Ovary (tissue), 9 donors: ENCODE measurements around the gene CD151. TPM values are rescaled to one million over a fixed set of nuclear protein-coding genes. Genes with fewer than 3 reads are reported as not detected.

Experiments used
- DNase-seq, 5 donors: peaks; one replicate each; pipeline ENCODE4 v3.0.0-alpha.2; 2019 to 2020
- H3K27ac ChIP-seq, 2 donors: fragments of 200-600 bp; one replicate each; pipeline versions ENCODE4 v1.5.1 to v1.8.0; 2019 to 2022
- H3K27me3 ChIP-seq: fragments of 200-600 bp; one replicate; pipeline ENCODE4 v1.8.0; 2022
- H3K36me3 ChIP-seq: fragments of 200-600 bp; sonication (generic); one replicate; pipeline ENCODE4 v1.5.1; 2019
- H3K4me1 ChIP-seq: one replicate; pipeline ENCODE4 v1.8.1; 2013; ENCODE audit warnings: mild to moderate bottlenecking, moderate library complexity; ENCODE audit not compliant: insufficient read depth
- H3K4me3 ChIP-seq: fragments of 200-600 bp; sonication (generic); one replicate; pipeline ENCODE4 v1.5.1; 2017
- H3K9me3 ChIP-seq, 2 donors: fragments of 200-600 bp in 1 of 2; sonication (generic) in 1 of 2; one replicate each; pipeline versions ENCODE4 v1.5.1 to v1.8.1; 2013 to 2019; ENCODE audit warnings: mild to moderate bottlenecking in 1 of 2, moderate library complexity in 1 of 2
- EP300 ChIP-seq: sonication (generic); formaldehyde crosslinking; IDR thresholded peaks from one replicate; pipeline ENCODE4 v1.6.1; 2017; ENCODE audit warnings: antibody characterized with exemption
- POLR2A ChIP-seq: fragments of 450-650 bp; IDR thresholded peaks from one replicate; pipeline ENCODE4 v1.6.1; 2017; ENCODE audit warnings: antibody characterized with exemption, mild to moderate bottlenecking, moderate library complexity
- WGBS, 3 donors: extraction: QIAGEN DNeasy Blood & Tissue Kit in 1 of 3; methylation state at CpG; one replicate each; pipeline versions ENCODE4 v1.1.5 to v1.1.7; 2013 to 2017; 5-methylcytosine and 5-hydroxymethylcytosine counted together
- intact Hi-C, 4 donors: fragments of 100-400 bp; cut with DNase I; formaldehyde crosslinking; loops; one replicate each; pipeline versions ENCODE4 v1.11.0 to v1.15.1; 2022 to 2023
- polyA plus RNA-seq, 2 donors: library from polyadenylated mRNA; stranded (reverse); fragments of 200-250 nt in 1 of 2; fragments of 350-450 nt in 1 of 2; fragmentation: Illumina TruSeq in 1 of 2; extraction: RNeasy Lipid Tissue Mini Kit (QIAGEN cat#74804) in 1 of 2; gene quantifications; one replicate each; pipeline ENCODE4 v1.2.3, GENCODE V29; 2013 to 2014
- total RNA-seq, 7 donors: library from RNA; depleted of rRNA in 2 of 7; stranded (reverse); fragments of >200 nt in 2 of 7; fragmentation: NEBNext Ultra II Directional in 3 of 7; extraction: Animal tissue kit (Norgen Biotek cat#: 25700) in 3 of 7; gene quantifications; one replicate each; pipeline versions ENCODE4 v1.1.0 to v1.2.4, GENCODE V29; 2016 to 2023
- TF ChIP-seq, protein P1 (sequence below), 3 donors: fragments of 450-650 bp in 2 of 3; fragments of 200-600 bp in 1 of 3; IDR thresholded peaks; one replicate each; pipeline versions ENCODE4 v1.5.1 to v1.8.0; 2016 to 2022; ENCODE audit warnings: antibody characterized with exemption in 3 of 3, mild to moderate bottlenecking in 1 of 3
- donor health status: DM: no; HTN: no; CAD: no; lungs with moderate emphysema.
- donor health status: DM: no; HTN: no; CAD: no.
- donor health status: Bipolar disorder and iron deficiency.
- donor health status: DM: yes; HTN: yes; CAD: no.
- donor health status: DM: no; HTN: no; CAD: no.
- donor health status: DM: yes; HTN: yes; CAD: no.

Gene CD151
- total and polyA plus RNA-seq, 9 donors: 32.9 to 243 (median 168) TPM

DNA sequence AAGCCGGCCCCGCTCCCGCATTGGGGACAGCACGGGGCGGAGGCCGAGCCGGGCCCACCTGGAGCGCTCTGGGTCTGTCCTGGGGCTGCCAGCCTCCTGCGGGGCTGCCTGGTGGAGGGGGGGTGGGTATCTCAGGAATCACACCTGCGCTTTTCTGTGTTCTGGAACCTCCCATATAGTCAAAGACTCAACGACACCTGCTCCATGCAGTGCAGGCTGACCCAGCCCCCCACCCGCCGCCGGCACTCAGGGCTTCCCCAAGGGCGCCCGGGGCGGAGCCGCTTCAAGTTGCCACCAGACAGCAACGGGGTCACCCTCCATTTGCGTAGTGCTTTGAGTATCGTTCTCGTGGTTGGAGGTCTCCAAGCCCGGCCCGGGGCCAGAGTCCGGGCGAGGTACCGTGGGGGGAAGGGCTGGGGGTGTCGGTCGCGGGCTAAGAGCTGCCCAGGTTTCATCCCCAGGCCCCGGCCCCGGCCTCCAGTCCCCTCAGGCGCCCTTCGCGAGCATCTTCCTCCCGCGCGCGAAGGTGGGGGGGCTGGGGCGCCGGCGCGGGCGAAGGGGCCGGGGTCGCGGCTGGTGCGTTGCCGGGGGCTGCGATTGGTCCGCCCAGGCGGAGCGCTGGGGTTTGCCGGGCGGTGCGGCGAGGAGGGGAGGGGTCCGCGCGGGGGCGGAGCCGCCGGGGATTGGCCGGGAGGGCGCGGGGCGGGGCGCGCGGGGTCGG, 16.5 kb downstream of the CD151 start:
- DNase-seq: peak in 3 of 5 donors; percentile 61 to 77 (median 77)
- peaks cover 28% of the 10 kb centered on the region for H3K4me1 ChIP-seq
- WGBS, 3 donors: 5 to 17% (median 5%) methylated on average over 21 to 71 of the region's 71 CpGs

DNA sequence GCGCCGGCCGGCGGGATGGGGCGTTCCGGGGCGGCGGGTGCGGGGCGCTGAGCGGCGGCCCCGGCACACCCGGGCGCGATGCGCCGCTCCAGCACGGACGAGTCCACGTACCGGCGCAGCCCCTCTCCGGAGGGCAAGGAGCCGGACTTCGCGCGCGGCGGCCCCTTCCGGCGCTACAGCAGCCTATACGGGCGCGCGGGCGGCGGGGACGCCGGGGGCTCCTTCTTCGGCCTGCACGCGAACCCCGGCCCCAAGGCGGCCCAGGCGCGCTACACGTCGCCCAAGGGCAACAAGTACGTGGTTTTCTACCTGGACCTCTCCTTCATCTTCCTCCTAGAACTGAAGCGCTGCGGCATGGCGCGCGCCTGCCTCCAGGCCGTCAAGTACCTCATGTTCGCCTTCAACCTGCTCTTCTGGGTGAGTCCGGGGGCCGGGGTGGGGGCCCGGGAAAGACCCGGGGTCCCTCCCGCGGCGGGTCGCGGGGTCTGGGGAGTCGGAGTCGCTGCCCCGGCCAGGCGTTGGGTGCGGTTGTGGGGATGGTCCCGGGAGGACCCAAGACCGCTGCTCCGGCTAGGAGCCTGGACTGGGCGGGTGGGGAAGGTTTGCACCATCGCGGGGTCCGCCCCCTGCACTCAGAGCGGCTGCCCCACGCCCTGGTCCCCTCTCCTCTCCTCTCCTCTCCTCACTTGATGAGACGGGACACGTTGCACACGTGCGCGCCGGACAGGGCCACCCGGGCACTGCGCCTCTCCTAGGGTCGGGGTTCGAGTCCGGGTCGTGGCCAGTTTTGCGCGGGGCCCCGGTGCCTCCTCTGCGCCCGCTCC, 17.4 kb downstream of the CD151 start:
- Histone ChIP-seq H3K27ac (peak overlapping the region; percentile 30 to 37), H3K4me3 (peak overlapping the region; percentile 34), H3K27me3 (no peaks in the 10 kb centered on the region), H3K4me1 (peaks cover 24% of the 10 kb centered on the region), H3K9me3 (no peaks in the 10 kb centered on the region), H3K36me3 (no peaks in the 10 kb centered on the region)
- WGBS, 3 donors: 9 to 25% (median 22%) methylated on average over 69 to 97 of the region's 97 CpGs
- no peak for DNase-seq
- intact Hi-C loops: loop anchor here in 3 of 4 donors (10.0 kb wide), 3 partner anchors 155 to 615 kb away; no protein-coding TSS in a partner anchor
- TF ChIP-seq, protein P1, sequence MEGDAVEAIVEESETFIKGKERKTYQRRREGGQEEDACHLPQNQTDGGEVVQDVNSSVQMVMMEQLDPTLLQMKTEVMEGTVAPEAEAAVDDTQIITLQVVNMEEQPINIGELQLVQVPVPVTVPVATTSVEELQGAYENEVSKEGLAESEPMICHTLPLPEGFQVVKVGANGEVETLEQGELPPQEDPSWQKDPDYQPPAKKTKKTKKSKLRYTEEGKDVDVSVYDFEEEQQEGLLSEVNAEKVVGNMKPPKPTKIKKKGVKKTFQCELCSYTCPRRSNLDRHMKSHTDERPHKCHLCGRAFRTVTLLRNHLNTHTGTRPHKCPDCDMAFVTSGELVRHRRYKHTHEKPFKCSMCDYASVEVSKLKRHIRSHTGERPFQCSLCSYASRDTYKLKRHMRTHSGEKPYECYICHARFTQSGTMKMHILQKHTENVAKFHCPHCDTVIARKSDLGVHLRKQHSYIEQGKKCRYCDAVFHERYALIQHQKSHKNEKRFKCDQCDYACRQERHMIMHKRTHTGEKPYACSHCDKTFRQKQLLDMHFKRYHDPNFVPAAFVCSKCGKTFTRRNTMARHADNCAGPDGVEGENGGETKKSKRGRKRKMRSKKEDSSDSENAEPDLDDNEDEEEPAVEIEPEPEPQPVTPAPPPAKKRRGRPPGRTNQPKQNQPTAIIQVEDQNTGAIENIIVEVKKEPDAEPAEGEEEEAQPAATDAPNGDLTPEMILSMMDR (IDR thresholded peaks at IDR 0.05): no peak
- no peak for TF ChIP-seq POLR2A
- TF ChIP-seq EP300: no peak

More for the DNA sequence above, 16.5 kb downstream of the CD151 start:
- intact Hi-C loops: loop anchor here in 1 of 4 donors (10.0 kb wide), 1 partner anchor 616 kb away; no protein-coding TSS in a partner anchor
- H3K4me3 ChIP-seq: peak overlapping the region; percentile 34
- TF ChIP-seq POLR2A (no peak), EP300 (no peak)
- TF ChIP-seq, protein P1 (IDR thresholded peaks at IDR 0.05): no peak
- H3K9me3 ChIP-seq: no peaks in the 10 kb centered on the region
- H3K27me3 ChIP-seq: no peaks in the 10 kb centered on the region
- H3K27ac ChIP-seq: no peak overlapping the region
- no peaks in the 10 kb centered on the region for H3K36me3 ChIP-seq

DNA sequence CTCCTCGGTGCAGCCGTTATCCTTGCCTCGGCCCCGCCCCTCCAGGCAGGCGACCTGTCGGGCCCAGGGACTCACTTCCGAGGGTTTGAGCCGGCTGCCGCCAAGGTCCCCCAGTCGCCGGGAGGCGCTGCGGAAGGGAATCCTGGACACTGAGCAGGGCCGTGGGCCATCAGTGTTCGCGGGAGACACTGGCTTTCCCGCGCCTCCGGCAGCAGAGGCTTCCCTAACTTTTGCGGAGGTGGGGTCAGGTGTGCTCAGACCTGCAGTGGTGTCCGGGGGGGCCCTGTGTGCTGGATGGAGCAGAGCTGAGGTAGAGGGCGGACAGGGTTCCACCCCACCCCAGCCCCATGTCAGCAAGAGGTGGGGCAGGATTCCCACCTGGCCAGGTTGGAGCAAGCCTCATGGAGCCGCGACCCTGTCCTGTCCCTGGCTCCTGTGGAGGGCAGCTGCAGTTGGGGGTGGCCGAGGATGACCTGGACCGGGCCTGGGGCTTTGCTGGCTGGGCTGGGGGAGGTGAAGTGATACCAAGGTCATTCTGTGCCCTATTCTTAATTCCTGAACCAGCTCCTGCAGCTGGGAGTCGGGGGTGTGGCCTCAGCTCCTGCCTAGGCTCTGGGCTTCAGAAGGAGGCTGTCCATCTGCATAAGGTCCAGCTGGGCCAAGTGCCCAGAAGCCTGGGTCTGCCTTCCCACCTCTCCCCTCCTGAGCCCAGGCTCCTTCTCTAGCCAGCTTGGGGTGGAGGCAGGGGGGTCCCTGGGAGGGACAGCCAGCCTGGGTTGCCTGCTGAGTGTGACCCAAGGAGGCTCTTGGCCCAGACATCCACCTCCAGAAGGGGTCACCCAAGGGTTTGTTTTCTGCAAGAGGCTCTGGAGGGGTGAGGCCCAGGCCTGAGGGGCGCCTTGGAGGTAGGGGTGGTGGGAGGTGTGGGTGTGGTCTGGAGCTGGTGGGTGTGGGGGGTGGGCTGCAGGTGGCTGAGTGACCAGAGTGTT, 18.3 kb downstream of the CD151 start:
- Histone ChIP-seq H3K36me3 (no peaks in the 10 kb centered on the region), H3K27me3 (no peaks in the 10 kb centered on the region), H3K27ac (peak overlapping the region in 1 of 2 donors; percentile 37), H3K9me3 (no peaks in the 10 kb centered on the region), H3K4me1 (peaks cover 17% of the 10 kb centered on the region), H3K4me3 (no peak overlapping the region)
- 32 to 63% (median 57%) methylated on average over 20 to 28 of the region's 28 CpGs for WGBS, 3 donors
- DNase-seq: peak in 3 of 5 donors; percentile 53 to 76 (median 73)
- intact Hi-C loops: loop anchor here in 2 of 4 donors (10.0 kb wide), 2 partner anchors 154 to 204 kb away; no protein-coding TSS in a partner anchor
- TF ChIP-seq EP300 (no peak), POLR2A (no peak)
- TF ChIP-seq, protein P1 (IDR thresholded peaks at IDR 0.05): no peak
